Vagina (tissue), 2 donors: Measurements from ENCODE around the gene POC5.

Experiments
- CTCF ChIP-seq, 3 experiments: fragments of 450-650 bp in 2 of 3; fragments of 200-600 bp in 1 of 3; sonication (generic) in 1 of 3; IDR thresholded peaks; one replicate each; pipeline ENCODE4 v1.5.1; 2017 to 2019; ENCODE audit warnings: antibody characterized with exemption in 3 of 3, mild to moderate bottlenecking in 2 of 3, moderate library complexity in 2 of 3
- POLR2A ChIP-seq, 2 donors: fragments of 450-650 bp; IDR thresholded peaks; one replicate each; pipeline ENCODE4 v1.6.1; 2017; ENCODE audit warnings: antibody characterized with exemption in 2 of 2, mild to moderate bottlenecking in 2 of 2, moderate library complexity in 2 of 2

- no peak for TF ChIP-seq CTCF (IDR thresholded peaks at IDR 0.05)
- no peak for TF ChIP-seq POLR2A (IDR thresholded peaks at IDR 0.05)
Measured at GRCh38 chr5:75637949-75638348, 79.3 kb downstream of the POC5 start.
